ENCODE measurements around the gene KATNB1.
"Not testable (repeated sequence)": the region's sequence is repeated elsewhere in the genome, so short reads cannot be mapped to it uniquely, and the experiment has no call there.

The KATNB1 gene

GRCh38 chr16:57743886-57744641 lies 8.5 kb downstream of the KATNB1 start:
- no peak for DNase-seq (ENCODE audit: low read depth)

GRCh38 chr16:57744642-57744903 lies 9.0 kb downstream of the KATNB1 start:
- DNase-seq (ENCODE audit: low read depth), result no peak

- no peak for DNase-seq (ENCODE audit: low read depth)
These were observed 10.2 kb downstream of the KATNB1 start for GRCh38 chr16:57745768-57746167.

- DNase-seq (ENCODE audit: low read depth), result not testable (repeated sequence)
These were observed 10.7 kb downstream of the KATNB1 start for GRCh38 chr16:57746316-57746715.

GRCh38 chr16:57747091-57747490 lies 11.5 kb downstream of the KATNB1 start:
- no peak for DNase-seq (ENCODE audit: low read depth)

GRCh38 chr16:57747496-57747895 lies 11.9 kb downstream of the KATNB1 start:
- no peak for DNase-seq (ENCODE audit: low read depth)

DNA sequence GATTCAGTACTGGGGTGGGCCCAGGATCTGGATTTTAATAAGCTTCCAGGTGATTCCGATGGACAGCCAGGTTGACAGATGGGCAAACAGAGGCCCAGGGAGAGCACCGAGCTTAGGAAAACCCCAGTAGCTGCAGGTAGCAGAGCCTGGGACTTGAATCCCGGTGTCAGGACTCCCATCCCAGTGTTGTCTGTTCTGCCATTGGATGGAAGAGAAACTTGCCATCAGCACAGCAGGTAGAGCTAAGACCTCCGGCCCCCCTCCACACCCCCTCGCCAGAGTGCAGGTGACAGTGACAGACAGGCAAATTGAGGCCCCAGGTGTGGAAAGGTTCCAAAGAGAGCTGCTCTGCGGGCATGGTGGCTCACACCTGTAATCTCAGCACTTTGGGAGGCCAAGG lies 12.4 kb downstream of the KATNB1 start:
- no peak for DNase-seq (ENCODE audit: low read depth)

GRCh38 chr16:57748596-57748995 lies 13.0 kb downstream of the KATNB1 start:
- DNase-seq (ENCODE audit: low read depth), result no peak

DNA sequence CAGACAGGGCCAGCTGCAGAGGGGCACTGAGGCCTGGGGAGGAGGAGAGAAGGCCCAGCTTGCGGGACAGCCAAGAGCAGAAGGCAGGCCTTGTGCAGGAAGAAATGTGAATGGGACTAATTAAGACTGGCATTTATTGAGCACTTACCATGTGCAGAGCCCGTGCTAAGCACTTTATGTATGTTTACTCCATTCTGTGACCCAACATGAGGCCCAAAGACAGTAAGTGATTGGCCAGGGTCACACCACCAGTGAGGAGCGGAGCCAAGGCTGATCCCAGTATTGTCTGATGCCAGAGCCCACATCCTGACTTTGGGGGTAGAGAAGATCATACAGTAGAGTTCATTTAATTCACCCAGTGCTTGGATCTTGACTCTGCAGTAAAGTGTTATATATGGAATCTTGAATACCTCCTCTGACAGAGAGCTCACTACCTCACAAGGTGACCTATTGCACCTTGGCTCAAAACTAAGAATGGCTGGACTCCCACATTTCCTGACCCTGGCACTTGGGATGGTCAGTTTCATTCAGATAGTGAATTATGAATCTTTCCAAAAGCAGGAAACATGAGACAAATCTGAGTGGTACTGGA lies 13.6 kb downstream of the KATNB1 start:
- DNase-seq (ENCODE audit: low read depth), result no peak

- no peak for DNase-seq (ENCODE audit: low read depth)
These were observed 14.4 kb downstream of the KATNB1 start for GRCh38 chr16:57749856-57750452.

- DNase-seq (ENCODE audit: low read depth), result no peak
These were observed 15.4 kb downstream of the KATNB1 start for GRCh38 chr16:57750796-57751538.

DNA sequence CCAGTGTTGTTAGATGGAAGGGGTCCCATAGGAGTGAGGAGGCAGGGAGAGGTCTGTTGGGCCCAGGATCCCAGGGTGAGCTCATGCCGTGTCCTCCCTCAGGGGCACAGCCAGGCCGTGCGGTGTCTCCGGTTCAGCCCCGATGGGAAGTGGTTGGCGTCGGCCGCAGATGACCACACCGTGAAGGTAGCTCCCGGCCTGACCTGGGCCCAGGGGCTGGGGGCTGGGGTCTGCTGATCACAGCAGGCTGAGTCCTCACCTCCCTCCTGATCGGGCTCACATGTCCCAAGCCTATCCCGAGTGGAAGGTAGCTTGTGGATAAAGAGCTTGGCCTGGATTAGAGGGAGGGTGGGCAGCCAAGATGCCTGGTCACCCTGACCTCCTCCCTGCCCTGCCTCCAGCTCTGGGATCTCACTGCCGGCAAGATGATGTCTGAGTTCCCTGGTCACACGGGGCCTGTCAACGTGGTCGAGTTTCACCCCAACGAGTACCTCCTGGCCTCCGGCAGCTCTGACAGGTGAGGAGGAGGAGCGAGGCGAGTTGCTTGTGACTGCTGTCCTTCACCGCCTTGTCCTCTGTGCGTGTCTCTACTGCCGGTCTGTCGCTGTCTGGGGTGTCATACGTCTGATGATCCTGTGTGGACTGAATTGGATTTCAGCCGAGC lies 16.1 kb downstream of the KATNB1 start:
- no peak for DNase-seq (ENCODE audit: low read depth)

DNA sequence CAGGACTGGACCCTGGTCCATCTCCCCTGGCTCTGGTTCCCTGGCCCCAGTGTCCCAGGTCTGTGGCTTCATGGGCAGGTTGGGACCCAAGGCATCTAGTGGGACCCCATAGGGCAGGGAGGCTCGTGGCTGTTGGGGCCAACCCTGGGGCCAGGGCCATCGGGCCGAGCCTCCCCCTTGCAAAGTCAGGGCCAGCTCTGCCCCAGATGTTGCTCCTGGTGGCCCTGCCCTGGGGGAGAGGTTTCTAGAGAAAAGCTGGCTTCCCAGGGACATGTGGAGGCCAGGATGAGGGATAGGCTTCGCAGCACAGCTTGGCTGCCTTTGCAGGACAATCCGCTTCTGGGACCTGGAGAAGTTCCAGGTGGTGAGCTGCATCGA lies 16.6 kb downstream of the KATNB1 start:
- no peak for DNase-seq (ENCODE audit: low read depth)

GRCh38 chr16:57752581-57753447 lies 17.2 kb downstream of the KATNB1 start:
- no peak for DNase-seq (ENCODE audit: low read depth)

DNA sequence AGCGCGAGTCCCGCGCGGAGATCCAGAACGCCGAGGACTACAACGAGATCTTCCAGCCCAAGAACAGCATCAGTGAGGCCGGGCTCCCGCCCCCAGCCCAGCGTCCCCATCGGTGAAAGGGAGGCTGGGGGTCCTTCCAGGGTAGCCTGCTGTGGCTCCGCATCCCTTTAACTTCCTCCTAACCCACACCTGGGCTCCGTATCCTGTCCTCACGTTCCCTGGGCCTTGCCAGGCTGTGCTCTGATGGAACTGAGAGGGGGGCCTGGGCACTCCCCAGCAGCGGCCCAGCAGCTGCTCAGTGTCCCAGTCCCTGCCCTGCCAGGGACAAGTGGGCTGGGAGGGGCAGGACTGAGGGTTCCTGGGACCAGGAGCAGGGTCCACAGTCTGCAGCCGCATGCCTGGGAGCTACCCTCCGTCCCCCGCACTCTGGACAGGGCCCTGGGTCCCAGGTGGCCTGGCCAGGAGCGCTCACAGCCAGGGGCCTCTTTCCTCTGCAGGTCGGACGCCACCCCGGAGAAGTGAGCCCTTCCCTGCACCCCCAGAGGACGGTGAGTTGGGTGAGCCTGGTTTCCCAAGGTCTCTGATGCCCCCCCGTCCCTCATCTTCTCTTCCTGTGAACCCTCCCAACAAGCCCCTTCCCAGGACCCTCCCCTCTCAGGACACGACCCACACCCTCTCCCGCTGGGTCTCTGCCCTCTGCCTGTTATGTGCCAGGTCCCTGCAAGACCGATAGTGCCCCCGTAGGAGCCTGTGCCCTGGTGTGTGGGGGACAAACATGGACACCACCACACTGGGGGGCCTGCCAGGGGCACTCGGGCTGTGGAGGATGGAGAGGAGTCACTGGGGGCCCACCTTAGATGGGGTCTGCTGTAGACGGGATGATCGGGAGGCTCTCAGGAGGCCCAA lies 18.1 kb downstream of the KATNB1 start:
- DNase-seq (ENCODE audit: low read depth), result no peak

DNA sequence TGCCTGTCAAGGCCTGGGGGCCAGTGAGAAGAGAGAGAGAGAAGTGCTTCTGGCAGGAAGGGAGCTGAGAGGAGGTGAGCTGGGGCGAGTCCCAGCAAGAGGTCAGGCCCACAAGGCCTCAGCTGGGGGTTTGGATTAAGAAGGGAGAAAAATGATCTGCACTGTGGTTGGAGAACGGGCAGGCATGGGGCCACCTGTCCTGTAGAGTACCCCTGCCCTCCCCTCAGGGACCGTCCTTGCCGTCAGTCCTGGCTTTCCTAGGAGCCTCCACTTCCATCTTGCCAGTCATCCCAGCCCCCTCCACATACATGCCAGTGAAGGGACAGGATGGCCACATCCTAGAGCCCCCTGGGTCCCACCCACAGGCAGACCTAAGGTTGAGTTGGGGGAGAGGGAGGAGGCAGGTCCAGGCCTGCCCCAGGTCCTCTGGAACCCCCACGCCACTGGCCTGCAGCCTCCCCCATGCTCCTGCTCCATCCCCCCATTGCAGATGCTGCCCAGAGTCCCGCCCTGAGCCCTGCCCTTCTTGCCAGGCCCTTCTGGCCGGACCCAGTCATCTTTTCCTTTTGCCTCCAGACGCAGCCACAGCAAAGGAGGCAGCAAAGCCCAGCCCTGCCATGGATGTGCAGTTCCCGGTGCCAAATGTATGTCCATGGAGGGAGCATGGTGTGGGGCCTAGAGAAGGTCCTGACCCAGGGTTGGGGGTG lies 18.9 kb downstream of the KATNB1 start:
- no peak for DNase-seq (ENCODE audit: low read depth)

DNA sequence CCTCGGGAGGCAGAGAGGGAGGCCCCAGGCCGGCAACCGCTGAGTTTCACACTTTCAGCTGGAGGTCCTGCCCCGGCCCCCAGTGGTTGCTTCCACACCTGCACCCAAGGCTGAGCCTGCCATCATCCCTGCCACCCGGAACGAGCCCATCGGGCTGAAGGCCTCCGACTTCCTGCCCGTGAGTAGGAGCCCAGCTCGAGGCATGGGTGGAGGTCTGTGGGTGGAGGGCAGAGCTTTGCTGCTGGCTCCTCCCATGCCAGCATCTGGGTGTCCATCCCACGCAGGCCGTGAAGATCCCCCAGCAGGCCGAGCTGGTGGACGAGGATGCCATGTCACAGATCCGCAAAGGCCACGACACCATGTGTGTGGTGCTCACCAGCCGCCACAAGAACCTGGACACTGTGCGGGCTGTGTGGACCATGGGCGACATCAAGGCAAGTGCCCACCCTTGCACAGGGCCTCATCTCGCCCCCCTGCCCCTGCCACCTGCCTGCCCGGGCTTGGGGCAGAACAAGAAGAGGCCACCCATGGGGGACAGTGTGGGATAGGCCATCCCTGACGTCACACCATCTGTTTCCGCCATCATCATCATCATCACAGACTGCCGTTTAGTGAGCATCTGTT lies 19.6 kb downstream of the KATNB1 start:
- no peak for DNase-seq (ENCODE audit: low read depth)

DNA sequence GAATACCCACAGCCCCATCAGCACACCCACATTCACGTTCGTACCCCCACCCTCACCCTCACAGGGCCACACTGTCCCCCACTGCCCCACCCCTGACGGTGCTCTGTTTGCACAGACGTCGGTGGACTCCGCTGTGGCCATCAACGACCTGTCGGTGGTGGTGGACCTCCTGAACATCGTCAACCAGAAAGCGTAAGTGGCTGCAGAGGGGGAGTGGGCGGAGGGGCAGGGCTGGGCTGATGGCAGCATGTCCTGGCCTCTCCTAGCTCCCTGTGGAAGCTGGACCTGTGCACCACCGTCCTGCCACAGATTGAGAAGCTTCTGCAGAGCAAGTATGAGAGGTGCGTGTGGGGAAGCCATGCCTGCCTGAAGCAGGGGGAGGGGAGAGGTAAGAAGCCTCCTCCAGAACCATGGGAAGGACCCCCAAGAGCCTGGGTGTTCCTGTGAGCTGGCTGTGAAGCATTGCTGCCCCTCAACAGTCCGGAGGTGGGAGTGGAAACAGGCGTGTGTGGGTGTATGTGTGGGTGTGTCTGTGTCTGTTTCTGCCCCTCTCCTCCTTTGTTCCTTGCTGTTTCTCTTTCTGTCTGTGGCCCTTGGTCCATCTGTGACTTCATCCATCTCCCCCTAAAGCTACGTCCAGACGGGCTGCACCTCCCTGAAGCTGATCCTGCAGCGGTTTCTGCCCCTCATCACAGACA lies 20.3 kb downstream of the KATNB1 start:
- no peak for DNase-seq (ENCODE audit: low read depth)

All from activated gamma-delta T cell treated with anti-CD3 and anti-CD28 coated beads, Interleukin-2, amount 50 U/mL, for 16 hours (primary cell).